Measurements from ENCODE around the gene BCL2A1. TPM values are rescaled to one million over a fixed set of nuclear protein-coding genes. Genes with fewer than 3 reads are reported as not detected.

The BCL2A1 gene
- total RNA-seq, 2 donors from 2014 or later, result 1.7 to 1.8 TPM

Other genes with a start within 250 kb of the BCL2A1 start
- 10 to 100 TPM; 10.4 to 23.5 TPM for gene MTHFS, start 74.2 kb downstream of the BCL2A1 start, total RNA-seq
- 10 to 100 TPM; 64.2 to 64.3 TPM for gene ZFAND6, start 88.5 kb upstream of the BCL2A1 start, total RNA-seq
- gene FAH, start 181.8 kb upstream of the BCL2A1 start, total RNA-seq, result 10 to 100 TPM; 41.0 to 46.7 TPM